Heart right ventricle (tissue), 16 donors: ENCODE results near the gene PPP2R3A. TPM values are rescaled to one million over a fixed set of nuclear protein-coding genes. Genes with fewer than 3 reads are reported as not detected.

Source experiments
- ATAC-seq, 8 donors: fragments of 200-7000 bp; cut with Tn5 transposase; one replicate each; pipeline ENCODE4 v1.9.1; 2020; ENCODE audit warnings: mild to moderate bottlenecking in 8 of 8, moderate library complexity in 8 of 8, moderate number of reproducible peaks in 1 of 8
- DNase-seq, 2 donors: peaks; one replicate each; pipeline ENCODE4 v3.0.0-alpha.2; 2020
- H3K27ac ChIP-seq, 10 donors: fragments of 200-600 bp; sonication (generic) in 2 of 10; one replicate each; pipeline versions ENCODE4 v1.5.0 to v1.8.0; 2020 to 2022; ENCODE audit warnings: mild to moderate bottlenecking in 3 of 10
- H3K27me3 ChIP-seq, 7 donors: fragments of 200-600 bp; one replicate each; pipeline ENCODE4 v1.8.0; 2021 to 2022; ENCODE audit warnings: mild to moderate bottlenecking in 2 of 7
- H3K36me3 ChIP-seq, 9 donors: fragments of 200-600 bp; sonication (generic) in 1 of 9; one replicate each; pipeline versions ENCODE4 v1.5.0 to v1.8.0; 2020 to 2022; ENCODE audit warnings: mild to moderate bottlenecking in 2 of 9
- H3K4me1 ChIP-seq, 9 donors: fragments of 200-600 bp; sonication (generic) in 1 of 9; one replicate each; pipeline versions ENCODE4 v1.5.0 to v1.8.0; 2020 to 2022; ENCODE audit warnings: mild to moderate bottlenecking in 4 of 9
- H3K4me3 ChIP-seq, 10 donors: fragments of 200-600 bp; sonication (generic) in 2 of 10; one replicate each; pipeline versions ENCODE4 v1.5.0 to v1.8.0; 2020 to 2022; ENCODE audit warnings: mild to moderate bottlenecking in 7 of 10, moderate library complexity in 2 of 10
- H3K9me3 ChIP-seq, 11 donors: fragments of 200-600 bp in 10 of 11; sonication (generic) in 2 of 11; one replicate each; pipeline versions ENCODE4 v1.5.0 to v1.8.0; 2013 to 2022; ENCODE audit warnings: mild to moderate bottlenecking in 2 of 11, control low read depth in 1 of 11, moderate library complexity in 1 of 11
- CTCF ChIP-seq, 9 donors: fragments of 200-600 bp; sonication (generic) in 2 of 9; IDR thresholded peaks; one replicate each; pipeline versions ENCODE4 v1.5.0 to v1.8.0; 2021 to 2022; ENCODE audit warnings: antibody characterized with exemption in 9 of 9, mild to moderate bottlenecking in 5 of 9, moderate library complexity in 1 of 9
- WGBS, 2 donors: extraction: QIAGEN DNeasy Blood & Tissue Kit; methylation state at CpG; one replicate each; pipeline ENCODE4 v1.1.7; 2013; ENCODE audit warnings: inconsistent platforms in 1 of 2; 5-methylcytosine and 5-hydroxymethylcytosine counted together
- intact Hi-C, 10 donors: fragments of 100-400 bp; cut with DNase I; formaldehyde crosslinking; loops; one replicate each; pipeline versions ENCODE4 v1.11.1 to v1.14.2; 2022
- polyA plus RNA-seq, 2 donors: library from polyadenylated mRNA; stranded (reverse); fragments of 200-250 nt; gene quantifications; one replicate each; pipeline ENCODE4 v1.2.3, GENCODE V29; 2013
- total RNA-seq, 10 donors: library from RNA; stranded (reverse); fragmentation: NEBNext Ultra II Directional in 3 of 10; extraction: Animal tissue kit (Norgen Biotek cat#: 25700) in 3 of 10; gene quantifications; one replicate each; pipeline versions ENCODE4 v1.2.1 to v1.2.4, GENCODE V29; 2021 to 2023
- donor health status: Arrhythmogenic right ventricular cardiomyopathy.
- donor health status: ischemic (EF 13 %, LVEDD 7.1; RV severe dilation, severe dysfunction).
- donor health status: healthy with polysubstance abuse.
- donor health status: DM: no; HTN: yes; CAD: no.
- donor health status: DM: no; HTN: no; CAD: no.
- donor health status: ischemic (EF 25% LVEDD 6.9; RV normal size, moderate dysfunction).
- donor health status: ischemic (EF 25% LVEDD 5.7; RV mildly dilated, moderate dysfunction).
- donor health status: healthy.
- donor health status: DM: yes; HTN: yes; CAD: no.
- donor health status: Ischemic cardiomyopathy.
- donor health status: ischemic (EF 35%, LVEDD 5.7; RV mildly dilated, moderate dysfunction).
- donor health status: nonischemic (EF 11% LVEDD 7.7; RV severe dilation, severe dysfunction).
- donor health status: DM: yes; HTN: yes; CAD: no.
- donor health status: PGD.
- donor health status: ischemic (EF 29% LVEDD 5.4; RV normal size, mild dysfunction).
- donor health status: nonischemic (EF 23%, LVEDD 6.1; RV moderate dilation, normal function).

The PPP2R3A gene
- total and polyA plus RNA-seq, 12 donors, result 4.9 to 148 (median 106) TPM

GRCh38 chr3:135917927-135918597 is 47.5 kb upstream of the PPP2R3A start:
- Histone ChIP-seq H3K36me3 (no peaks in the 10 kb centered on the region), H3K4me3 (no peak overlapping the region), H3K27me3 (no peaks in the 10 kb centered on the region), H3K4me1 (peaks cover 0 to 10% (median 0%) of the 10 kb centered on the region in 9 donors), H3K27ac (no peak overlapping the region), H3K9me3 (no peaks in the 10 kb centered on the region)
- no peak for TF ChIP-seq CTCF (IDR thresholded peaks at IDR 0.05)
- ATAC-seq (no peak), DNase-seq (no peak)
- intact Hi-C loops, result loop anchor here in 9 of 10 donors (1.0 to 10.0 kb wide), 4 partner anchors 124 to 837 kb away; partner anchors contain the start of gene STAG1 (in 1 of the 9)
- 83 to 91% methylated on average over 8 of the region's 8 CpGs for WGBS, 2 donors

- H3K36me3 ChIP-seq, result no peaks in the 10 kb centered on the region
- H3K27ac ChIP-seq, result no peak overlapping the region
- no peak overlapping the region for H3K4me3 ChIP-seq
- H3K4me1 ChIP-seq, result peaks cover 0 to 10% (median 0%) of the 10 kb centered on the region in 9 donors
- intact Hi-C loops, result loop anchor here in 9 of 10 donors (1.0 to 10.0 kb wide), 4 partner anchors 124 to 836 kb away; partner anchors contain the start of gene STAG1 (in 1 of the 9)
- WGBS, 2 donors, result 7 to 22% methylated on average over 1 of the region's 1 CpG
- TF ChIP-seq CTCF (IDR thresholded peaks at IDR 0.05), result peak; percentile 20 to 66 (median 48)
- no peaks in the 10 kb centered on the region for H3K9me3 ChIP-seq
- H3K27me3 ChIP-seq, result no peaks in the 10 kb centered on the region
- ATAC-seq (peak in 5 of 8 donors; percentile 42 to 74 (median 66)), DNase-seq (no peak)
Observed at GRCh38 chr3:135918600-135918999, 46.9 kb upstream of the PPP2R3A start.

- Histone ChIP-seq H3K27ac (no peak overlapping the region), H3K27me3 (no peaks in the 10 kb centered on the region), H3K4me3 (no peak overlapping the region), H3K4me1 (peaks cover 0 to 10% (median 0%) of the 10 kb centered on the region in 9 donors), H3K36me3 (no peaks in the 10 kb centered on the region), H3K9me3 (no peaks in the 10 kb centered on the region)
- 87 to 91% methylated on average over 2 of the region's 2 CpGs for WGBS, 2 donors
- intact Hi-C loops, result loop anchor here in 1 of 10 donors (5.0 kb wide), 1 partner anchor 117 kb away; no protein-coding TSS in a partner anchor
- DNase-seq (no peak), ATAC-seq (no peak)
- no peak for TF ChIP-seq CTCF (IDR thresholded peaks at IDR 0.05)
Observed at GRCh38 chr3:135920275-135920674, 45.3 kb upstream of the PPP2R3A start.

DNA sequence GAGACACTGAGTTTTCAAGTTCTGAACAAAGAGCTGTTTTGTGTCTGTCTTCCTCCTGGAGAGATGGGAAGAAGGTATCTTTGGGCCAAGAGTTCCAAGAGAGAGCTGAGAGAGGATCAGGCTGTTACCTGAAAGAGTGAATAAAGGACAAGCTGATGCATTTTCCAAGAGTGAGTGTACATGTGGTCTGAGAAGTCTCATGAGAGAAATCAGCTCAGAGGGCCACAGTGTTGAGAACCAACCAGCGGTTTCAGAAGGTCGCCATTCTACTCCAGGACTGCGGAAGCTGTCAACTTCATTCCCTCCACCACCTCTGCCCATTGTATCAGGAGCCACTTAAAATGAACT is 42.7 kb upstream of the PPP2R3A start:
- ATAC-seq (no peak), DNase-seq (no peak)
- TF ChIP-seq CTCF (IDR thresholded peaks at IDR 0.05), result no peak

More for the DNA sequence above, 42.7 kb upstream of the PPP2R3A start:
- 82 to 86% methylated on average over 3 of the region's 3 CpGs for WGBS, 2 donors
- Histone ChIP-seq H3K4me3 (no peak overlapping the region), H3K36me3 (no peaks in the 10 kb centered on the region), H3K27me3 (no peaks in the 10 kb centered on the region), H3K4me1 (no peaks in the 10 kb centered on the region), H3K27ac (no peak overlapping the region), H3K9me3 (no peaks in the 10 kb centered on the region)
- intact Hi-C loops, result loop anchor here in 1 of 10 donors (5.0 kb wide), 1 partner anchor 114 kb away; no protein-coding TSS in a partner anchor
